K562 (cell line): ENCODE results near the gene CD248. TPM values are rescaled to one million over a fixed set of nuclear protein-coding genes. Genes with fewer than 3 reads are reported as not detected.
A peak's percentile ranks its signal among the peaks of the same experiment; 100 is the strongest.

Experiments used
- ATAC-seq: fragments of 200-7000 bp; cut with Tn5 transposase; 3 replicates; pipeline ENCODE4 v1.9.1; 2020; ENCODE audit warnings: moderate library complexity
- BruUV-seq: library from RNA; stranded (reverse); fragments of 400-500 nt; replicated peaks from 2 replicates; lab custom pipeline; 2021; lab: Mats Ljungman, UMichigan
- CTCF ChIA-PET: fragments of 300-600 bp; formaldehyde crosslinking; extraction: SDS; loops from one replicate; lab custom pipeline; 2021; ENCODE audit warnings: low intra/inter-chr PET ratio; lab: Yijun Ruan, JAX
- POLR2A ChIA-PET: fragments of 300-600, 350-650 bp; sonication (Branson Sonifier 250); formaldehyde crosslinking; extraction: SDS; loops from one replicate; lab custom pipeline; 2021; ENCODE audit warnings: antibody characterized with exemption, inconsistent platforms; lab: Yijun Ruan, JAX
- DNase-seq, 4 experiments: peaks; one replicate each; pipeline versions ENCODE4 v3.0.0 to v3.0.0-alpha.2; 2011 to 2018; ENCODE audit warnings: low spot score in 3 of 4, mixed read lengths in 3 of 4; ENCODE audit errors: extremely low read depth in 1 of 4
- FAIRE-seq: peaks from 2 replicates; lab custom pipeline; 2011; peaks lifted over from hg19 to GRCh38; lab: Jason Lieb, UNC
- H2AFZ ChIP-seq: 2 replicates; pipeline ENCODE4 v1.6.0; 2011; ENCODE audit warnings: low read depth, low read length, control low read depth, inconsistent platforms
- H3K27ac ChIP-seq: fragments of 200-600 bp; 3 replicates; pipeline ENCODE4 v1.8.0; 2011; ENCODE audit warnings: low read depth, mild to moderate bottlenecking, control low read depth, inconsistent platforms, low read length, moderate library complexity, mixed read lengths; ENCODE audit errors: extremely low read depth
- H3K27me3 ChIP-seq, 2 experiments: fragments of 300-600 bp in 1 of 2; 2 replicates in 1 of 2; 3 replicates in 1 of 2; pipeline versions ENCODE4 v1.6.0 to v1.8.0; 2011; ENCODE audit warnings: inconsistent platforms in 2 of 2, low read length in 2 of 2, mild to moderate bottlenecking in 1 of 2, mixed read lengths in 1 of 2, moderate library complexity in 1 of 2; ENCODE audit not compliant: control insufficient read depth in 2 of 2, insufficient read depth in 2 of 2
- H3K36me3 ChIP-seq: fragments of 300-600 bp; 3 replicates; pipeline ENCODE4 v1.8.0; 2011; ENCODE audit warnings: mild to moderate bottlenecking, low read length, inconsistent platforms; ENCODE audit not compliant: control insufficient read depth, insufficient read depth
- H3K4me1 ChIP-seq, 2 experiments: fragments of 200-600 bp in 1 of 2; replicated peaks in 1 of 2; 2 replicates in 1 of 2; 3 replicates in 1 of 2; pipeline versions ENCODE4 v1.5.1 to v1.8.0; 2011; ENCODE audit warnings: inconsistent platforms in 2 of 2, low read length in 2 of 2, mild to moderate bottlenecking in 1 of 2, mixed read lengths in 1 of 2, moderate library complexity in 1 of 2; ENCODE audit not compliant: control insufficient read depth in 2 of 2, insufficient read depth in 2 of 2
- H3K4me2 ChIP-seq: 2 replicates; pipeline ENCODE4 v1.6.1; 2011; ENCODE audit warnings: low read length, control low read depth, inconsistent platforms, mixed read lengths; ENCODE audit not compliant: insufficient read depth
- H3K4me3 ChIP-seq: fragments of 200-600 bp; sonication (generic), shearing (Covaris generic); 2 replicates; pipeline ENCODE4 v1.5.1; 2016; ENCODE audit warnings: control low read depth, inconsistent platforms
- H3K79me2 ChIP-seq: fragments of 200-600 bp; 3 replicates; pipeline ENCODE4 v1.8.0; 2011; ENCODE audit warnings: low read length, inconsistent platforms; ENCODE audit not compliant: control insufficient read depth, insufficient read depth
- H3K9ac ChIP-seq, 2 experiments: 2 replicates each; pipeline versions ENCODE4 v1.6.0 to v1.6.1; 2011; ENCODE audit warnings: low read depth in 2 of 2, low read length in 2 of 2, control low read depth in 1 of 2, inconsistent platforms in 1 of 2, mild to moderate bottlenecking in 1 of 2, mixed read lengths in 1 of 2; ENCODE audit not compliant: insufficient read depth in 1 of 2
- H3K9me1 ChIP-seq: one replicate; pipeline ENCODE4 v1.6.0; 2011; ENCODE audit warnings: inconsistent platforms, mild to moderate bottlenecking, low read length, moderate library complexity; ENCODE audit not compliant: control insufficient read depth, insufficient read depth
- H3K9me3 ChIP-seq: replicated peaks from 2 replicates; pipeline ENCODE4 v1.5.1; 2011; ENCODE audit warnings: low read depth, low read length, inconsistent platforms; ENCODE audit not compliant: control insufficient read depth, insufficient read depth
- H4K20me1 ChIP-seq: replicated peaks from 2 replicates; pipeline ENCODE4 v1.6.1; 2011; ENCODE audit warnings: low read length, inconsistent platforms, mixed read lengths; ENCODE audit not compliant: control insufficient read depth, insufficient read depth
- FOXJ2 ChIP-seq: fragments of 200-800 bp; sonication (Bioruptor generic); IDR thresholded peaks from 2 replicates; pipeline ENCODE4 v1.6.1; 2016; ENCODE audit warnings: missing genetic modification characterization, missing compliant biosample characterization
- ID3 ChIP-seq, 2 experiments: fragments of 250-450 bp in 1 of 2; fragments of 450-650 bp in 1 of 2; sonication (Bioruptor Pico) in 1 of 2; IDR thresholded peaks; 2 replicates each; pipeline versions ENCODE4 v1.6.1 to v1.8.0; 2016 to 2021; ENCODE audit warnings: mild to moderate bottlenecking in 2 of 2, moderate library complexity in 2 of 2, missing compliant biosample characterization in 1 of 2, missing genetic modification characterization in 1 of 2
- KDM4B ChIP-seq, 2 experiments: fragments of 450-650 bp in 1 of 2; sonication (generic) in 1 of 2; IDR thresholded peaks; 2 replicates each; pipeline ENCODE4 v1.6.1; 2016 to 2017; ENCODE audit warnings: borderline replicate concordance in 2 of 2, antibody characterized with exemption in 1 of 2, low read depth in 1 of 2, mild to moderate bottlenecking in 1 of 2
- MEIS2 ChIP-seq: fragments of 450-650 bp; IDR thresholded peaks from 2 replicates; pipeline ENCODE4 v1.6.1; 2014; ENCODE audit warnings: mild to moderate bottlenecking; ENCODE audit not compliant: partially characterized antibody
- SOX6 ChIP-seq: fragments of 450-650 bp; IDR thresholded peaks from 2 replicates; pipeline ENCODE4 v1.6.1; 2014; ENCODE audit warnings: mild to moderate bottlenecking
- ZNF217 ChIP-seq: sonication (generic); formaldehyde crosslinking; IDR thresholded peaks from 2 replicates; pipeline ENCODE4 v1.8.0; 2022; ENCODE audit warnings: mild to moderate bottlenecking, missing genetic modification reagents
- WGBS: fragments of 100-300 bp; shearing (Covaris generic); methylation state at CpG from one replicate; pipeline ENCODE4 v1.1.6; 2016; ENCODE audit warnings: low coverage, mixed read lengths; ENCODE audit not compliant: insufficient coverage; ENCODE audit errors: missing lambda C conversion rate; 5-methylcytosine and 5-hydroxymethylcytosine counted together
- in situ Hi-C: fragments of 300-500 bp; cut with MboI; formaldehyde crosslinking; loops from 4 replicates; pipeline ENCODE4 v1.15.0; 2018; ENCODE audit warnings: inconsistent platforms, mixed read lengths
- intact Hi-C: fragments of 100-400 bp; cut with micrococcal nuclease; formaldehyde crosslinking; loops from 2 replicates; pipeline ENCODE4 v1.14.2; 2022
- polyA plus RNA-seq, 8 experiments: library from polyadenylated mRNA; depleted of rRNA in 4 of 8; stranded (reverse) in 5 of 8; unstranded in 3 of 8; fragments of >200 nt; fragmentation: Nextera tagmentation in 2 of 8; fragmentation: Illumina TruSeq in 1 of 8; extraction: Ambion mirVana in 2 of 8; extraction: Trizol in 1 of 8; gene quantifications; 2 replicates each; pipeline versions ENCODE4 v1.2.1 to v1.2.3, GENCODE V29; 2011 to 2014; ENCODE audit warnings: inconsistent platforms in 1 of 8, missing spikeins in 1 of 8
- total RNA-seq, 7 experiments: library from RNA; depleted of rRNA in 6 of 7; stranded (reverse); fragments of >200 nt in 6 of 7; fragmentation: Illumina TruSeq in 2 of 7; extraction: Trizol in 2 of 7; gene quantifications; 2 replicates each; pipeline versions ENCODE4 v1.2.1 to v1.2.3, GENCODE V29; 2011 to 2021; ENCODE audit warnings: low replicate concordance in 1 of 7
- TF ChIP-seq, protein P1 (sequence below): sonication (generic); formaldehyde crosslinking; IDR thresholded peaks from 2 replicates; pipeline ENCODE4 v1.8.0; 2022; ENCODE audit warnings: missing genetic modification reagents, mild to moderate bottlenecking, moderate library complexity, borderline replicate concordance
- TF ChIP-seq, protein P2 (sequence below): fragments of 250-450 bp; sonication (Bioruptor Pico); IDR thresholded peaks from 2 replicates; pipeline ENCODE4 v1.5.0; 2020; ENCODE audit warnings: mild to moderate bottlenecking, borderline replicate concordance

Gene CD248
- total and polyA plus RNA-seq, 9 of the 15 experiments (the other 6 are each of a cell fraction or from before 2014, with no cell fraction given): 0.09 TPM; not detected in 8

GRCh38 chr11:66266378-66267038 lies 50.3 kb downstream of the CD248 start:
- POLR2A ChIA-PET: interaction anchor here (0.6 to 2.2 kb wide), 3 partner anchors 15 to 47 kb away, joined by 3 to 11 read pairs (median 4); no protein-coding TSS in a partner anchor
- no peak for ATAC-seq

More at GRCh38 chr11:66266378-66267038, 50.3 kb downstream of the CD248 start:
- in situ Hi-C loops (no loop called here), intact Hi-C loops (no loop called here)
- Histone ChIP-seq H3K4me2 (peak overlapping the region; percentile 98; the same call in 1 of the 2 replicates), H3K9me1 (no peaks in the 10 kb centered on the region), H3K27ac (no peak overlapping the region), H3K79me2 (peaks cover 28% of the 10 kb centered on the region), H3K4me1 (peaks cover 5 to 47% of the 10 kb centered on the region in 2 experiments; a peak in 4 of 5 replicates), H3K4me3 (no peak overlapping the region), H2AFZ (no peak overlapping the region), H3K9me3 (no peaks in the 10 kb centered on the region), H3K27me3 (no peaks in the 10 kb centered on the region), H3K9ac (peak overlapping the region in 1 of 2 experiments; percentile 86; a peak in 2 of 4 replicates), H4K20me1 (peaks cover 10% of the 10 kb centered on the region; the same call in 1 of the 2 replicates), H3K36me3 (peaks cover 65% of the 10 kb centered on the region; the same call in 2 of the 3 replicates)
- TF ChIP-seq ZNF217 (CRISPR knock-in tag) (no peak), MEIS2 (no peak), ID3 (CRISPR knock-in tag; IDR thresholded peaks at IDR 0.05) (no peak), ID3 (tag; IDR thresholded peaks at IDR 0.05) (no peak), FOXJ2 (tag) (no peak), SOX6 (no peak), KDM4B (IDR thresholded peaks at IDR 0.05; ENCODE audit: borderline replicate concordance in 2 of 2, low read depth in 1 of 2) (no peak)
- TF ChIP-seq, protein P1, sequence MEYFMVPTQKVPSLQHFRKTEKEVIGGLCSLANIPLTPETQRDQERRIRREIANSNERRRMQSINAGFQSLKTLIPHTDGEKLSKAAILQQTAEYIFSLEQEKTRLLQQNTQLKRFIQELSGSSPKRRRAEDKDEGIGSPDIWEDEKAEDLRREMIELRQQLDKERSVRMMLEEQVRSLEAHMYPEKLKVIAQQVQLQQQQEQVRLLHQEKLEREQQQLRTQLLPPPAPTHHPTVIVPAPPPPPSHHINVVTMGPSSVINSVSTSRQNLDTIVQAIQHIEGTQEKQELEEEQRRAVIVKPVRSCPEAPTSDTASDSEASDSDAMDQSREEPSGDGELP (CRISPR knock-in tag): no peak
- TF ChIP-seq, protein P2, sequence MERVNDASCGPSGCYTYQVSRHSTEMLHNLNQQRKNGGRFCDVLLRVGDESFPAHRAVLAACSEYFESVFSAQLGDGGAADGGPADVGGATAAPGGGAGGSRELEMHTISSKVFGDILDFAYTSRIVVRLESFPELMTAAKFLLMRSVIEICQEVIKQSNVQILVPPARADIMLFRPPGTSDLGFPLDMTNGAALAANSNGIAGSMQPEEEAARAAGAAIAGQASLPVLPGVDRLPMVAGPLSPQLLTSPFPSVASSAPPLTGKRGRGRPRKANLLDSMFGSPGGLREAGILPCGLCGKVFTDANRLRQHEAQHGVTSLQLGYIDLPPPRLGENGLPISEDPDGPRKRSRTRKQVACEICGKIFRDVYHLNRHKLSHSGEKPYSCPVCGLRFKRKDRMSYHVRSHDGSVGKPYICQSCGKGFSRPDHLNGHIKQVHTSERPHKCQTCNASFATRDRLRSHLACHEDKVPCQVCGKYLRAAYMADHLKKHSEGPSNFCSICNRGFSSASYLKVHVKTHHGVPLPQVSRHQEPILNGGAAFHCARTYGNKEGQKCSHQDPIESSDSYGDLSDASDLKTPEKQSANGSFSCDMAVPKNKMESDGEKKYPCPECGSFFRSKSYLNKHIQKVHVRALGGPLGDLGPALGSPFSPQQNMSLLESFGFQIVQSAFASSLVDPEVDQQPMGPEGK: no peak
- WGBS: 75% methylated on average over 14 of the region's 20 CpGs
- BruUV-seq: no TSS peak
- DNase-seq (no peak), FAIRE-seq (no peak)
- CTCF ChIA-PET: no interaction called here
